Measurements from ENCODE around the gene NMNAT3. TPM values are rescaled to one million over a fixed set of nuclear protein-coding genes. Genes with fewer than 3 reads are reported as not detected.
A peak's percentile ranks its signal among the peaks of the same experiment; 100 is the strongest.
"Not testable (repeated sequence)": the region's sequence is repeated elsewhere in the genome, so short reads cannot be mapped to it uniquely, and the experiment has no call there.

NMNAT3 gene
- total RNA-seq, 1 donor from 2014 or later, result 0.86 TPM

GRCh38 chr3:139585820-139586219 is 92.0 kb downstream of the NMNAT3 start:
- DNase-seq (ENCODE audit: low read depth, low spot score), result no peak

- not testable (repeated sequence) for DNase-seq (ENCODE audit: low read depth, low spot score)
These were observed 94.1 kb downstream of the NMNAT3 start for GRCh38 chr3:139583651-139584050.

GRCh38 chr3:139578783-139579182 is 99.0 kb downstream of the NMNAT3 start:
- no peak for DNase-seq (ENCODE audit: low read depth, low spot score)

- no peak for DNase-seq (ENCODE audit: low read depth, low spot score)
These were observed 99.9 kb downstream of the NMNAT3 start for GRCh38 chr3:139577909-139578308.

GRCh38 chr3:139577346-139577745 is 100.4 kb downstream of the NMNAT3 start:
- no peak for DNase-seq (ENCODE audit: low read depth, low spot score)

GRCh38 chr3:139574026-139574947 is 103.5 kb downstream of the NMNAT3 start:
- DNase-seq (ENCODE audit: low read depth, low spot score), result no peak

- peak; percentile 3 for DNase-seq (ENCODE audit: low read depth, low spot score)
These were observed 104.7 kb downstream of the NMNAT3 start for GRCh38 chr3:139572847-139573672.

- DNase-seq (ENCODE audit: low read depth, low spot score), result no peak
These were observed 106.1 kb downstream of the NMNAT3 start for GRCh38 chr3:139571711-139572110.

GRCh38 chr3:139564294-139564861 is 113.4 kb downstream of the NMNAT3 start:
- DNase-seq (ENCODE audit: low read depth, low spot score), result no peak

GRCh38 chr3:139561959-139562676 is 115.7 kb downstream of the NMNAT3 start:
- DNase-seq (ENCODE audit: low read depth, low spot score), result no peak

GRCh38 chr3:139561255-139561817 is 116.4 kb downstream of the NMNAT3 start:
- DNase-seq (ENCODE audit: low read depth, low spot score), result no peak

GRCh38 chr3:139560411-139560810 is 117.4 kb downstream of the NMNAT3 start:
- no peak for DNase-seq (ENCODE audit: low read depth, low spot score)

- DNase-seq (ENCODE audit: low read depth, low spot score), result no peak
These were observed 118.2 kb downstream of the NMNAT3 start for GRCh38 chr3:139559541-139559940.

- DNase-seq (ENCODE audit: low read depth, low spot score), result no peak
These were observed 119.2 kb downstream of the NMNAT3 start for GRCh38 chr3:139558351-139559266.

- DNase-seq (ENCODE audit: low read depth, low spot score), result no peak
These were observed 120.7 kb downstream of the NMNAT3 start for GRCh38 chr3:139557041-139557440.

GRCh38 chr3:139555249-139555648 is 122.5 kb downstream of the NMNAT3 start:
- DNase-seq (ENCODE audit: low read depth, low spot score), result no peak

- no peak for DNase-seq (ENCODE audit: low read depth, low spot score)
These were observed 123.1 kb downstream of the NMNAT3 start for GRCh38 chr3:139554628-139555027.

GRCh38 chr3:139552632-139553365 is 125.0 kb downstream of the NMNAT3 start:
- no peak for DNase-seq (ENCODE audit: low read depth, low spot score)

- DNase-seq (ENCODE audit: low read depth, low spot score), result no peak
These were observed 129.0 kb downstream of the NMNAT3 start for GRCh38 chr3:139548801-139549200.
